Measurements from ENCODE around the gene PPP1R1B. TPM values are rescaled to one million over a fixed set of nuclear protein-coding genes. Genes with fewer than 3 reads are reported as not detected.

The PPP1R1B gene
- polyA plus RNA-seq, 1 donor (not counting 4 experiments of a cell fraction or from before 2014, with no cell fraction given): 0.18 TPM

GRCh38 chr17:39651923-39652586 is 25.3 kb downstream of the PPP1R1B start:
- Histone ChIP-seq H3K27ac (ENCODE audit: control insufficient read depth, insufficient read depth, low read length) (no peak overlapping the region), H3K4me2 (ENCODE audit: control insufficient read depth, extremely low read depth, insufficient read depth, low read depth, low read length) (no peak overlapping the region), H3K4me3 (ENCODE audit: control insufficient read depth in 2 of 3, extremely low read depth in 1 of 3, insufficient read depth in 2 of 3, low read depth in 1 of 3, low read length in 3 of 3) (no peak overlapping the region), H4K20me1 (ENCODE audit: control insufficient read depth, extremely low read depth, insufficient read depth, low read length) (peaks cover 6% of the 10 kb centered on the region), H3K4me1 (ENCODE audit: control insufficient read depth, extremely low read depth, insufficient read depth, low read length) (no peaks in the 10 kb centered on the region), H3K9me3 (ENCODE audit: control insufficient read depth, low read depth, low read length) (no peaks in the 10 kb centered on the region), H3K27me3 (ENCODE audit: control insufficient read depth, extremely low read depth, insufficient read depth, low read length) (no peaks in the 10 kb centered on the region), H3K36me3 (ENCODE audit: control insufficient read depth in 2 of 2, extremely low read depth in 1 of 2, insufficient read depth in 2 of 2, low read length in 2 of 2) (peaks cover 0 to 5% of the 10 kb centered on the region in 2 experiments), H3K9me1 (ENCODE audit: control insufficient read depth, extremely low read depth, insufficient read depth, low read length) (no peaks in the 10 kb centered on the region), H3K9ac (ENCODE audit: control insufficient read depth, extremely low read depth, insufficient read depth, low read length) (no peak overlapping the region), H3K79me2 (ENCODE audit: control insufficient read depth, insufficient read depth, low read length) (no peaks in the 10 kb centered on the region), H2AFZ (ENCODE audit: control insufficient read depth, low read length) (no peak overlapping the region)
- DNase-seq (ENCODE audit: low read depth, low spot score): no peak
- TF ChIP-seq CTCF (optimal IDR thresholded peaks at IDR 0.05 in 1 of 3, IDR thresholded peaks at IDR 0.05 in 1 of 3, conservative IDR thresholded peaks at IDR 0.05 in 1 of 3; ENCODE audit: extremely low read depth in 1 of 3, insufficient read depth in 2 of 3, low read length in 3 of 3) (no peak), EZH2 (IDR thresholded peaks at IDR 0.05; ENCODE audit: low read length) (no peak)
- FAIRE-seq: no peak
- dilution Hi-C loops (cut with MboI; ENCODE audit: extremely low pct_ligation_motif_present, low sequenced_read_pairs): no loop called here

- Histone ChIP-seq H4K20me1 (ENCODE audit: control insufficient read depth, extremely low read depth, insufficient read depth, low read length) (peaks cover 3% of the 10 kb centered on the region), H3K4me3 (ENCODE audit: control insufficient read depth in 2 of 3, extremely low read depth in 1 of 3, insufficient read depth in 2 of 3, low read depth in 1 of 3, low read length in 3 of 3) (no peak overlapping the region), H3K9me3 (ENCODE audit: control insufficient read depth, low read depth, low read length) (no peaks in the 10 kb centered on the region), H3K9me1 (ENCODE audit: control insufficient read depth, extremely low read depth, insufficient read depth, low read length) (no peaks in the 10 kb centered on the region), H3K9ac (ENCODE audit: control insufficient read depth, extremely low read depth, insufficient read depth, low read length) (no peak overlapping the region), H2AFZ (ENCODE audit: control insufficient read depth, low read length) (no peak overlapping the region), H3K79me2 (ENCODE audit: control insufficient read depth, insufficient read depth, low read length) (no peaks in the 10 kb centered on the region), H3K4me1 (ENCODE audit: control insufficient read depth, extremely low read depth, insufficient read depth, low read length) (no peaks in the 10 kb centered on the region), H3K36me3 (ENCODE audit: control insufficient read depth in 2 of 2, extremely low read depth in 1 of 2, insufficient read depth in 2 of 2, low read length in 2 of 2) (peaks cover 4 to 5% of the 10 kb centered on the region in 2 experiments), H3K27me3 (ENCODE audit: control insufficient read depth, extremely low read depth, insufficient read depth, low read length) (no peaks in the 10 kb centered on the region), H3K27ac (ENCODE audit: control insufficient read depth, insufficient read depth, low read length) (no peak overlapping the region), H3K4me2 (ENCODE audit: control insufficient read depth, extremely low read depth, insufficient read depth, low read depth, low read length) (no peak overlapping the region)
- dilution Hi-C loops (cut with MboI; ENCODE audit: extremely low pct_ligation_motif_present, low sequenced_read_pairs): no loop called here
- no peak for TF ChIP-seq CTCF (optimal IDR thresholded peaks at IDR 0.05 in 1 of 3, IDR thresholded peaks at IDR 0.05 in 1 of 3, conservative IDR thresholded peaks at IDR 0.05 in 1 of 3; ENCODE audit: extremely low read depth in 1 of 3, insufficient read depth in 2 of 3, low read length in 3 of 3)
- TF ChIP-seq EZH2 (IDR thresholded peaks at IDR 0.05; ENCODE audit: low read length): no peak
- DNase-seq (ENCODE audit: low read depth, low spot score) (no peak), FAIRE-seq (no peak)
Measured at GRCh38 chr17:39652587-39653315, 26.0 kb downstream of the PPP1R1B start.
